Subcutaneous adipose tissue (tissue), 4 donors: ENCODE results near the gene CPM. TPM values are rescaled to one million over a fixed set of nuclear protein-coding genes. Genes with fewer than 3 reads are reported as not detected.

Source experiments
- total RNA-seq, 4 donors: library from RNA; depleted of rRNA; stranded (reverse); fragments of >200 nt; gene quantifications; one replicate each; pipeline ENCODE4 v1.1.0, GENCODE V29; 2016
- TF ChIP-seq, protein P1 (sequence below): fragments of 450-650 bp; IDR thresholded peaks from one replicate; pipeline ENCODE4 v1.5.1; 2016; ENCODE audit warnings: low read depth, mild to moderate bottlenecking, control low read depth, antibody characterized with exemption, moderate library complexity

The CPM gene
- 1,000 to 10,000 TPM in 3 of 4 donors, 100 to 1,000 TPM in 1; 886 to 1,559 (median 1,151) TPM for total RNA-seq

DNA sequence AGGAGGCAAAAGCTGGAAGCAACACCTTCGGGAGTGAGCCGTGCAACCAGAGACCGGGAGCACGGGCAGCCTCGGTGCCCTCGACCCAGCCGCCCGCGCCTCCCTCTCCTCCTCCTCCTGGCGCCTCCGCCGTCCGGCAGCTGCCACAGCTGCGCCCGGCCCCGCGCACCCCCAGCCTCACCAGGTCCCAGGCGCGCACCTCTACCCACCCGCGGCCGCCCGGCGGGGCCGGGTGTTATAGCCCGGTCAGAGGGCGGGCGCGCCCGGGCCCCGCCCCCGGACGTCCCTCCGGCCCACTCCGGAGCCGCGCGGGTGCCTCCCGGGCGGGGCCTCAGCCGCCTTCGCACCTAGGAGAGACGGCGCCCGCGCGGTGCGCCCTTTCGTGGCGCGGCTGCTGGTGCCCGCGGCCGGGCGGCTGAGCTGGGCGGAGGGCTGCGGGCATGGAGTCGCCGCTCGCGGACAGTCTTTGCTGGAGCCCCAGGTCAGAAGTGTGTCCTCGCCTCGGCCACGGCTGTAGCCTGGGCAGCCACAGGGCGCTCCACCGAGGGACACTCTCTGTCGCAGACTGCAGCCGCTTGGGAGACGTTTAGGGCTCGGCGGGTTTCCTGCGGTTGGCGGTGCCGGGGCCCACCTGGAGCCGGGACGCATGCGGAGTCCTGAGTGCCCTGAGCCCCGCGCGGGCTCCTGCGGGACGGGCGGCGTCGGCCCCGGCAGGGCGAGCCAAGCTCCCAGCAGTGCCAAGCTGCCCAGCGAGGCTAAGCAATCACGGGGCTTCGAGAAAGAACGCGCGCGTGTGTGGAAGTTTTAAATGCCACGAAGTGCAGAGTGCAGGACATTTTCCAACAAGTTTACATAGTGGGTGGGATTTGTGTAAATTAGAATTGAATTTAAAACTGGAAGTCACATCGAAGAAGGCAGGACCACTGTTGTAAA is at the start of gene CPM:
Gene CPM, minus strand, starts transcription at position 211 of the 933 bp plus-strand sequence. CDS start 334 bp downstream, outside the sequence.
- TF ChIP-seq, protein P1, sequence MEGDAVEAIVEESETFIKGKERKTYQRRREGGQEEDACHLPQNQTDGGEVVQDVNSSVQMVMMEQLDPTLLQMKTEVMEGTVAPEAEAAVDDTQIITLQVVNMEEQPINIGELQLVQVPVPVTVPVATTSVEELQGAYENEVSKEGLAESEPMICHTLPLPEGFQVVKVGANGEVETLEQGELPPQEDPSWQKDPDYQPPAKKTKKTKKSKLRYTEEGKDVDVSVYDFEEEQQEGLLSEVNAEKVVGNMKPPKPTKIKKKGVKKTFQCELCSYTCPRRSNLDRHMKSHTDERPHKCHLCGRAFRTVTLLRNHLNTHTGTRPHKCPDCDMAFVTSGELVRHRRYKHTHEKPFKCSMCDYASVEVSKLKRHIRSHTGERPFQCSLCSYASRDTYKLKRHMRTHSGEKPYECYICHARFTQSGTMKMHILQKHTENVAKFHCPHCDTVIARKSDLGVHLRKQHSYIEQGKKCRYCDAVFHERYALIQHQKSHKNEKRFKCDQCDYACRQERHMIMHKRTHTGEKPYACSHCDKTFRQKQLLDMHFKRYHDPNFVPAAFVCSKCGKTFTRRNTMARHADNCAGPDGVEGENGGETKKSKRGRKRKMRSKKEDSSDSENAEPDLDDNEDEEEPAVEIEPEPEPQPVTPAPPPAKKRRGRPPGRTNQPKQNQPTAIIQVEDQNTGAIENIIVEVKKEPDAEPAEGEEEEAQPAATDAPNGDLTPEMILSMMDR, result no peak

DNA sequence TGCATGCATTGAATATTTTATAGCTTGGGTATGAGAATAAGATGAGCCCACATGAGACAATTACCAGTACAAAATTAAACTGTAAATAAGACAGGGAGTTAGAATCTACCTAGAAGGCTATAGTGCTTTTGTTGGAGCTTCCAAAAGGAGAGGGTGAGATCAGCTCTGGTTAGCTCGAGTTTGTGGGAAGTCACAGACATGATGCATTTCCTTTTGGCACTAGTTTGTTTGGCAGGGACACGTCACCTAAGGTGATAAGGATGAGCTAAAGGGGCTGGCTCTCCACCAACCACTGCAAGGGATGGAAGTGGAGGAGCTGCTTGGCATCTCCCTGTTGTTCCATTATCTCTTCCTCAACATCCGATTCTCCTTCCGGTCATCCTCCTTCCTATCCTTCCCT is 48.5 kb upstream of the CPM start:
- TF ChIP-seq, protein P1, result no peak

DNA sequence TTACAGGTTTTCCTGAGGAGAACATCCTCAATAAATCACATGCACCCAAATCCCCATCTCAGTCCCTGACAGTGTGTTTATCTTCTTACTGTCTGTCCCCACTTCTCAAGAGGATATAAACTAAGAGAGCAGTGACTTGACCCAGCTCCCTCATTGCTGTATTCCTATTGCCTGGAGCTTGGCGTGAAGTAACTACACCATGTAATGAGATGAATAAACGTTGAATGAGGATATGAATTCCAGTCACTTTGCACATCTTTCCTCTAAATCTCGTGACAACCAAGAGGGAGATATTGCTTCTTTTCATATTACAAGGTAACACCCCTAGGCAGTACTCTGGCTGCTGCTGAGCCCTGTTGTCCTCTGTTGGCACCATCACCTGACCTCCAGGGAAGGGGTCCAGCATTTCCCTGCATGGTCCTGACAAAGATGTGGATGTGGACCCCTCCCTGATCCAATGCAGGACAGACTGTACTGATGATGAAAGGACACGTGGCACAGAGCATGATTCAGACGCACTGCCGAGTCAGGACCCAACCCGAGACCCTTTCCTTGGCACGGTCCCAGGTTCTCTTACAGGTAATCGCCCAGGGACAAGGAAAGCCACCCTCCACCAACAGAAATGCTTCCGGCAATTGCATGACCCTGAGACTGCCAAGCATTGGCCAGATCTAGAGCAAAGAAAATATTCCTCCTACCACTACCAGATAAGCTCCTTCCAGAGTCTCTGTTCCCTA is 47.7 kb upstream of the CPM start:
- TF ChIP-seq, protein P1, result no peak

DNA sequence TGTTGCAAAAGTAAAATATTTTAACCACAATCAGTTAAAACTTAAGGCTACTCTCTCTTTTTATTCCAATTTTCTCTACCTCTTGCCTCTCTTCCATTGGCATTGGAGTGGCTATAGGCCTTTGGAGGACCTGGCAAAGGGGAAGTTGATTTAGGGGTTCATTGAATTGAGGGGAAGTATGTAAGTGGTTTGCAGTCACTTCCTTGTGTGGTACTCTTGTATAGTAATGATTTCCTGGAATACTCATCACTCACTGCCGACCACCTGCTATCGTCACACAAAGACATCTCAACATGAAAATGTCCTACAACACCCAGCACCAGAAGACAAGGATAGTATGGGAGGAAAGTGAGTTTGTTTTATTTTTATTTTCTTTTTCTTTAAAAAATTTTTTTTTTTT is 45.7 kb upstream of the CPM start:
- TF ChIP-seq, protein P1, result no peak

DNA sequence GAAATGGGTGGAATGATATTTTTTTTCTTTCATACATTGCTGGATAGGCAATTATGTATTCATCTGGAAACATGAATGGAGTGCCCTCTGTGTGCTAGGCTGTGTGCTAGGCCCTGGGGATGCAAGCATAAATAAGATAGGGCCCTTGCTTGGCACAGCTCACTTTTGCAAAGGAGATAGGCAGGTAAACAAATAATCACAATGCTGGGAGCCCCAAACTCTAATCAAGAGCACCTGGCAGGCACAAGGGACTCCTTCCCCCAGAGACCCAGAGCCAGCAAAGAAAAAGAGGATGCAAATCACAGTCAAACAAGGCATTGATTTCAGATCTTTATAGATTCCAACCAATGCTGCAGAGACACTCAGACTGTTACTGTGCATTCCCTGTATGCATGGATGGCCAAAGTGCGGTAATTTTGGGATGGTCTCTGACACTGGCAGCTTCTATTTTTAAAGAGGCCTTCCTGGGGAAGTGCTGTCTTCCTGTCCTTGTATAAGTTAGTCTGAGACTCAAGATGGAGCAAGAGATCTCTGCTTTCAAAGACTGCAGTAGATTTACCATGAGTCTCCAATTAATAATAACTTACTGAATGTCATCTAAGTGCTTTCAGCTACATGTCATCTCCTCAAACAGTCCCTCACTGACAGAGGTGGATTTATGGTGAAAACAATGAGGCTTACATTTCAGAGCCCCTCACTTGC is 45.1 kb upstream of the CPM start:
- TF ChIP-seq, protein P1, result no peak

DNA sequence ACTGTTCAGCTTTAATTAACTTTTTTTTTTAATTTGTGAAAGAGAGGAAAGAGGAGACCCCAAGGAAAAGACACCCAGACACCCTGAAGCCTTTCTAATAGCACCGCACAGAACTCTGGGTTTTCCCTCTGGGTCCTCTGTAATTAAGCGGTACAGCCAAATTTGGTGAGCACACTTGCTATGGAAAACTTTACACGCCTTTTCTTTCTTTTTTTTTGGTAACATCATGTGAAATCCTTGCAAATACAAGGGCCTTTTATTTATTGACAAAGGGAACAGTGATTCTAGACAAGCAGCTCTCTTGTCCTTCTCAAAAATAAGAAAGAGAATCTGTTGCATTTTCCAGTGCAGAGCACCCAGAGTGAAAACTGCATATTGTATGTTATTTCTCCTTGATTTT is 44.4 kb upstream of the CPM start:
- TF ChIP-seq, protein P1, result no peak
